GM18502 (cell line): ENCODE results near the gene STAB1.
"Not testable (repeated sequence)": the region's sequence is repeated elsewhere in the genome, so short reads cannot be mapped to it uniquely, and the experiment has no call there.

Experiments used
- ATAC-seq: cut with Tn5 transposase; IDR thresholded peaks from one replicate; pipeline ENCODE4 v1.9.1; 2021; ENCODE audit warnings: mild to moderate bottlenecking; ENCODE audit not compliant: unreplicated experiment, poor library complexity

The STAB1 gene

DNA sequence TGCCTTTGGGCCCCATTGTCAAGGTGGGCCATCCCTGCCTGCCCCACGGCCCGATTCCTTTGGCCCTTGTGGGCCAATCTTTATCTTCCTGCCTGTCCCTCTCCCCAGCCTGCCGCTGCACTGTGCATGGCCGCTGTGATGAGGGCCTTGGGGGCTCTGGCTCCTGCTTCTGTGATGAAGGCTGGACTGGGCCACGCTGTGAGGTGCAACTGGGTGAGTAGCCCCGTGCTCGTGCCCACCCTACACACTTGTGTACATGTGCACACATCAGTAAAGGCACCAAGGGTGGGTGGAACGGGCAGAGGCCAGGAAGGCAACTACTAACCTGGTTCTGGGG is 26.3 kb downstream of the STAB1 start:
- ATAC-seq, result no peak

DNA sequence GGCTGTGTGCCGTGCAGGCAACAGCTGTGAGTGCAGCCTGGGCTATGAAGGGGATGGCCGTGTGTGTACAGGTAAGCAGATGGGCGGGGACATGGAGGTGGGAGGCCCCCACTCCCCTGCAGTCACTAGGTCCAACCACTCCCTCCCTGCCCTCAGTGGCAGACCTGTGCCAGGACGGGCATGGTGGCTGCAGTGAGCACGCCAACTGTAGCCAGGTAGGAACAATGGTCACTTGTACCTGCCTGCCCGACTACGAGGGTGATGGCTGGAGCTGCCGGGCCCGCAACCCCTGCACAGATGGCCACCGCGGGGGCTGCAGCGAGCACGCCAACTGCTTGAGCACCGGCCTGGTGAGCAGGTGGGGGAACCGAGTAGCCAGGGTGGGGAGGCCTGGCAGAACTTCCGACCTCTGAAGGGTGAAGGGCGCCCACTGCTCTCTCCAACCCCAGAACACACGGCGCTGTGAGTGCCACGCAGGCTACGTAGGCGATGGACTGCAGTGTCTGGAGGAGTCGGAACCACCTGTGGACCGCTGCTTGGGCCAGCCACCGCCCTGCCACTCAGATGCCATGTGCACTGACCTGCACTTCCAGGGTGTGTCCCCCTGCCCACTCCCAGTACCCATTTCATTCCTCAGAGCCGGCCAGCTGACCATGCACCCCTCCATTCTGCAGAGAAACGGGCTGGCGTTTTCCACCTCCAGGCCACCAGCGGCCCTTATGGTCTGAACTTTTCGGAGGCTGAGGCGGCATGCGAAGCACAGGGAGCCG is 26.9 kb downstream of the STAB1 start:
- no peak for ATAC-seq

DNA sequence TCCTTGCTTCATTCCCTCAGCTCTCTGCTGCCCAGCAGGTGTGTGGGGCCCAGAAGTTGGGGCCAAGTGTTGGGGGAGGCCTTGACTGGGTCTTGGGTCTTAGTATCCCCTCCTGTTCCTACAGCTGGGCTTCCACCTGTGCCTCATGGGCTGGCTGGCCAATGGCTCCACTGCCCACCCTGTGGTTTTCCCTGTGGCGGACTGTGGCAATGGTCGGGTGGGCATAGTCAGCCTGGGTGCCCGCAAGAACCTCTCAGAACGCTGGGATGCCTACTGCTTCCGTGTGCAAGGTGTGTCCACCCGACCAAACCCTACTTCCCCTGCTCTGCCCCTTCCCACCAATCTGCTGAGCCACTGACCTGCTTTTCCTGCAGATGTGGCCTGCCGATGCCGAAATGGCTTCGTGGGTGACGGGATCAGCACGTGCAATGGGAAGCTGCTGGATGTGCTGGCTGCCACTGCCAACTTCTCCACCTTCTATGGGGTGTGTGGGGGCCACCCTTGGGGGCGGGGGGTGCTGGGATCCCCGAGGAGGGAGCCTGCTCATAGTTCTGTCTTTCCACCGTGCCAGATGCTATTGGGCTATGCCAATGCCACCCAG is 27.6 kb downstream of the STAB1 start:
- ATAC-seq, result no peak

DNA sequence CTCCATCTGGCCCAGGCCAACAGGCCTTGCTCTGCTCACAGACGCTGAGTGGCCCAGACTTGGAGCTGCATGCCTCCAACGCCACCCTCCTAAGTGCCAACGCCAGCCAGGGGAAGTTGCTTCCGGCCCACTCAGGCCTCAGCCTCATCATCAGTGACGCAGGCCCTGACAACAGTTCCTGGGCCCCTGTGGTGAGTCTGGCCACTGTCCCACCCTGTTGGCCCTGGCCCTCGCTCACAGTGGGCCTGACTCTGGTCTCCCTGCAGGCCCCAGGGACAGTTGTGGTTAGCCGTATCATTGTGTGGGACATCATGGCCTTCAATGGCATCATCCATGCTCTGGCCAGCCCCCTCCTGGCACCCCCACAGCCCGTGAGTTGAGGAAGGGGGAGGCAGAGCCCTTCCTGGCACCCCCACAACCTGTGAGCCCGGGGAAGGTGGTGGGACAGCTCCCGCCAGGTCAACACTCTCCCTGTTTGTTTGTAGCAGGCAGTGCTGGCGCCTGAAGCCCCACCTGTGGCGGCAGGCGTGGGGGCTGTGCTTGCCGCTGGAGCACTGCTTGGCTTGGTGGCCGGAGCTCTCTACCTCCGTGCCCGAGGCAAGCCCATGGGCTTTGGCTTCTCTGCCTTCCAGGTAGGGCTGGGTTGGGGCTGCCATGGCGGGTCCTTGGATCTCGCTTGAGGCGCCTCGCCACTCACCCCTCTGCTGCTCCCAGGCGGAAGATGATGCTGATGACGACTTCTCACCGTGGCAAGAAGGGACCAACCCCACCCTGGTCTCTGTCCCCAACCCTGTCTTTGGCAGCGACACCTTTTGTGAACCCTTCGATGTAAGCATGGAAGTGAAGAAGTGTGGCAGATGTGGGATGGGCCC is 28.5 kb downstream of the STAB1 start:
- no peak for ATAC-seq

DNA sequence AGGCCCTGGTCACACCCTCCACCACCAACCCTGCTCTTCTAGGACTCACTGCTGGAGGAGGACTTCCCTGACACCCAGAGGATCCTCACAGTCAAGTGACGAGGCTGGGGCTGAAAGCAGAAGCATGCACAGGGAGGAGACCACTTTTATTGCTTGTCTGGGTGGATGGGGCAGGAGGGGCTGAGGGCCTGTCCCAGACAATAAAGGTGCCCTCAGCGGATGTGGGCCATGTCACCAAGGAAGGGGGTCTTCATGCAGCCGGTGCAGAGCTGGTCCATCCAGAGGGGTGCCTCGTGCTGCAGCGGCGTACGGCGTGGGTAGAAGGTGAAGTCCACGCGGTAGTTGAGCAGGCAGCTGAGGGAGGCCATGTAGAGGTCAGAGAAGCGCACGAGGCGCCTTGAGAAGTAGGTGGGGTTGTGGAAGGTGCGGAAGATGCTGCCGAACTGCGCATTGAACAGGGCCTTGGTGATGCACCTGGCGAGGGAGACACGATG is 29.2 kb downstream of the STAB1 start:
- ATAC-seq, result no peak

DNA sequence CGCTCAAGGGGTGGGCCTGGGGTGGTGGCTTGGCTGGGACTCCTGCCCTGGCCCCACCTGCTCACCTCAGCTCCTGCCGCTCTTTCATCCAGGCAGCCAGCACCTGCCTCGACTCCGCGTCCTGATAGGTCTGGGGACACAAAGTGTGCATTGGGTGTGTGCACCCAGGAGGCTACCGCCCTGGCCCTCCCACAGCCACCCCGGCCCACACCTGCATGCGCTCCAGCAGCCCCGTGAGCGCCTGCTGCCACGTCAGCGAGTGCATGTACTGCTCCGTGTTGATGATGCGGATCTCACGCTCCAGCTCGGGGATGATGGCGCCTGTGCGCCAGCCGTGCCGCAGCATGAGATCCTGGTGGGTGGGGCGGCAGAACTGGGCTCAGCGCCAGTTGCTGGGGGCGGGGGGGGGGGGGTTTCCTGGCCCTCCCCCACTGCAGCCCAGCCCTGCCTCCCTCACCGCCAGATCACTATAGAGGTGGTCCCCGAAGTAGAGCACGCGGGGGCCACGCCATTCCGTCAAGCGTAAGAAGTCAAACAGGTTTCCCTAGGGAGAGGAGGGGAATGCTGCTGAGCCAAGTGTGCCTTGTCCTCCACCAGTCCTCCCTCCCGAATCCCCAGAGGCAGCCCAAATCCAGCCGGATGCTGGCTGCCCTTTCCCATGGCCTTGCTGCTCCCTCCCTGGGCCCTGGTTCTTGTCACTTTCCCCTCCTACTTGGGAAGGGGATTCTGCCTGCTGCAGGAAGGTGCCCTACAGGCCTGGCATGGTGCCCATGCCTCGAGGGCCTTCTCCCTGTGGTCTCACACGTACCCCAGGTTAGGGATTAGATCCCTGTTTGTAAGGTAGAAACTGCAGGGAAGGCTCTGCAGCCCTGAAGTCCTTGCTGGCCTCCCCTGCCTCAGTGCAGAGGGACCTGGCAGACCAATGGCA is 29.9 kb downstream of the STAB1 start:
- ATAC-seq, result no peak

DNA sequence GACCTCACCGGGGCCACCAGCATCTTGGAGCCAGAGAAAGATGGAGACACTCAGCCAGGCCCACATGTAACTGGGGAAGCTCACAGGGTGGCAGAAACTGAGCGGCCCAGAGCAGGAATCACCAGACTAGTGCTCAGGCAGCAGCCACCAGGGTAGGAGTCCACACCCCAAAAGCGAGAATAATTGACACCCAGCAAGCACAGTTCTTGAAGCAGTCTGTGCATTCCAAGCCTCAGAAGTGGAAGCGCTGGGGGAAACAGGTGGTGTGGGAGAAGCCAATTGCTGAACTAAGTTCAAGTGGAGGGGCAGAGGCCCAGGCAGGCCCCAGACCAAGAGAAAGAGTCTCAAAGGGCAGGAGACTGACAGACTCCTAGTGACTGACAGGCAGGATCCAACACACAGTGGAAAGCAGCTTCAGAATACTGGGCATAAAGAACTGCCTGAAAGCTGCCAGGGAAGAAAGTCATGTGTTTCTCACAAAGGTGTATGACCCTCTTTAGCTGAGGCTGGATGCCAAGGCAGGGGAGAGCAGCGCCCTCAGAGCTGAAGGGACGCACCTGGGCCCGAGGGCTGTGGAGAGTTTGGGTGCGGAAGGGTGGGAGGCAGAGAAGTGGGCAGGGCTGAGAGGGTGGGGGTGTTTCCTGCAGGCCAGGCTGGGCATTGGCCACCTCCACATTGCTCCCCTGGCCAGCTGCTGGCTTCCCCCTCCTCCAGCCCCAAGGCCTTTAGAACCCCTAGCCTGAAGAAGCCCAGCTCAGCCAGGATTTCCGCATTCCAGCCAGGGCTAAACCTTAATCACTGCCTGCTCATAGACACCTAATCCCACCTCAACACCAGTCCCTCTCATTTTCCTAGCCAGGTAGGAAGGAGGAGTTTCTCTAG is 30.8 kb downstream of the STAB1 start:
- no peak for ATAC-seq

DNA sequence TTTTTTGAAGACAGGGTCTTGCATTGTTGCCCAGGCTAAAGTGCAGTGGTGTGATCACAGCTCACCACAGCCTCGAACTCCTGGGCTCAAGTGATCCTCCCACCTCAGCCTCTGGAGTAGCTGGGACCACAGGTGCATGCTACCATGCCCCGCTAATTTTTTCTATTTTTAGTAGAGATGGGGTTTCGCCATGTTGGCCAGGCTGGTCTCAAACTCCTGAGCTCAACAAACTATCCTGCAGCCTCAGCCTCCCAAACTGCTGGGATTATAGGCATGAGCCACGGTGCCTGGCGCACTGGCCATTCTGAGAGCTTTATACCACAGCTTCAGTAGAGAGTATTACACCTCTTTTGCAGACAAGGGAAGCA is 31.5 kb downstream of the STAB1 start:
- ATAC-seq, result not testable (repeated sequence)

DNA sequence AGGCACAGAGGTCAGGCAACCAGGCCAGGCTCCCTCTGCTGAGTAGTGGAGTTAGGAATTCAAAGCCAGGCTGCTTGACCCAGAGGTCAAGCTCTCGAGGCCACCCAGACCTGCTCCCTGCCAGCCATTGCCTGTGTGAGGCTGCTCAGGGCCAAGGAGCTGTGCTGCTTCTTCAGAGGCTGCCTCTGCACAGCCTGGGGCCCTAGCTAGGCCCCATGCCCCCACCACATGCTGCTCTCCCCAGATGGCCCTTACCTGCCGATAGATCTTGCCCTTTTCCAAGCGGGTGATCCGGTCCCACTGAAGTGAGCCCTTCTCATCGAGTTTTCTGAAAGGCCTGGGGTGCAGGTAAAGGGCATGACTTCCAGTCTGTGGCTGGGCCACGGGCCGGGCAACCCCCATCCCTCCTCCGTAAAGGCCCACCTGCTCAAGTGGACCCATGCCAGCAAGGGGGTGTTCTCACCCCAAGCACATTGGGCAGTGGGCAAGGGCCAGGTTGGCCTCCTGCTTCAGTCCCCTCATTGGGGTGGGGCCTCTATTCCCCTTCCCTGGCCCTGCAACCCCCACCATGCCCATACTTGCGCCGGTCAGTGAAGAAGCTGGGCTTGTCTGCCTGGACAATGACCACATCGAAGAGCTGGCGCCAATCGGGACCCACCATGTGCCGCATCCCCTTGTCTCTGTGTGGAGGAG is 32.0 kb downstream of the STAB1 start:
- no peak for ATAC-seq

DNA sequence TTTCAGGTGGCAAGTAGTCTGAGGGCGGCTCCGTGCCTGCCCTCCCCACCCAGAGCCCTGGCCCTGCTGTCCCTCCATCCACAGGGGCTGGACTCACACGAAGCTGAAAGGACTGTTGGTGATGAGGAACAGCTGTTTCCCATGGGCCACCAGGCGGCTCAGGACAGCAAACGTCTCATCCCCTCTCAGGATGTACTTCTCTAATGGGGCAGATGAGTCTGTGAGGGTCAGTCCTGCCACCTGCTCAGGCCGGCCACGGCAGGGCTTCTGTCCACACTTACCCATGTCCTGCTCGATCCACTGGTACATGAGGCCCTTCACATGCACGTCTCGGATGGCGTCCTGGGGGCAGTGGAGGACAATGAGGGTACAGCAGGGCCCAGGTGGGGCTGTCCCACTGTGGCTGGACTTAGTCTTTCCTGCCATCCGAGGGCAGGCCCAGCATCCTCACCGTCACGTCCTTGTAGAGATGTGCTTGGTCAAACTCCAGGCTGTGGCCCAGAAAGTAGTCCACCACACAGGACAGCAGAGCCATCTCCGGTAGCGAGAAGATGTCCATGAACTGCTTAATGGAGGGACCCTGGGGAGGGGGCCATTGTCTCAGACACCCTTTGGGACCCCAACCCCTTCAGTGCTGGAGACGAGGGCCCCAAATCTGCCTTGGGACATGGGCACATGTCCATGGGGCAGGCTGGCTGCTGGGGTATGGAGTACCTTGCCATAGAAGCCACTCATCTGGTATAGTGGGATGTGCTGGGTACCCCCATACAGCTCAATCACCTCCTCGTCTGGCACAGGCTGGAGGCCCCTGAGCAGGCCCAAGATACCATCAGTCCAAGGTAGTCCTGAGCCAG is 32.8 kb downstream of the STAB1 start:
- no peak for ATAC-seq

DNA sequence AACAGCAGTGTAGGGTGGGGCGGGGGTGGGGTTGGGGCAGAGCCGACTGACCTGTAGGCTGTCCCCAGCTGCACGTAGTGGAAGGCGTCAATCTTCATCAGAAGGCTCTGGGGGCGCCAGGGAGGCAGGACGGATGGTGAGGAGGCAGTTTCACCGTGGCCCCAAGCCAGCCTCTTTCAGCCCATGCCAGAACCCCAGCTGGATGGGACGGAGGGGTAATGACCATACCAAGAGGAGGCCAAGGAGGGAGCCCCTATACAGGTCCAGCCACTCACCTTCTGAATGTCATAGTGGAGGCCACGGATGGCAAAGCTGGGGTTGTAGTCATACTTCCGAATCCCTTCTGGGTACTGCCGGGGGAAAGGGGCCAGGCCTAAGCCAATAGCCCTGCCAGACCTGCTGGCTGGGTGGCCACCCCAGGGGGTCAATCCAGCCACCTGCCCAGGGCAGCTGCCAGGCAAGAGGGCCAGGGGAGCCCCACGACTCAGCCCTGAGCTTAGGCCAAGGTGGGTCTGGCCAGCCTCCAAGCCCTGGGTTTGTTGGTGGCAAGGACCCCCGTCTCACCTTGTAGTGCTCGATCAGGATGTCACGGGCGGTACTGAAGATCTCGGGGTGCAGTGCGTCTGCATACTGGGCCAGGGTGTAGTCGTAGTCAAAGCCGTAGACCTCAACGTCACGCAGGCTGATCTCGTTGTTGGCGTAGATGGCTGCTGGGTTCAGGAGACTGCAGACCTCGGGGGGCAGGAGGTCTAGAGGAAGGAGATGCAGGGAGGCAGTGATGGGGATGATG is 33.6 kb downstream of the STAB1 start:
- ATAC-seq, result no peak

DNA sequence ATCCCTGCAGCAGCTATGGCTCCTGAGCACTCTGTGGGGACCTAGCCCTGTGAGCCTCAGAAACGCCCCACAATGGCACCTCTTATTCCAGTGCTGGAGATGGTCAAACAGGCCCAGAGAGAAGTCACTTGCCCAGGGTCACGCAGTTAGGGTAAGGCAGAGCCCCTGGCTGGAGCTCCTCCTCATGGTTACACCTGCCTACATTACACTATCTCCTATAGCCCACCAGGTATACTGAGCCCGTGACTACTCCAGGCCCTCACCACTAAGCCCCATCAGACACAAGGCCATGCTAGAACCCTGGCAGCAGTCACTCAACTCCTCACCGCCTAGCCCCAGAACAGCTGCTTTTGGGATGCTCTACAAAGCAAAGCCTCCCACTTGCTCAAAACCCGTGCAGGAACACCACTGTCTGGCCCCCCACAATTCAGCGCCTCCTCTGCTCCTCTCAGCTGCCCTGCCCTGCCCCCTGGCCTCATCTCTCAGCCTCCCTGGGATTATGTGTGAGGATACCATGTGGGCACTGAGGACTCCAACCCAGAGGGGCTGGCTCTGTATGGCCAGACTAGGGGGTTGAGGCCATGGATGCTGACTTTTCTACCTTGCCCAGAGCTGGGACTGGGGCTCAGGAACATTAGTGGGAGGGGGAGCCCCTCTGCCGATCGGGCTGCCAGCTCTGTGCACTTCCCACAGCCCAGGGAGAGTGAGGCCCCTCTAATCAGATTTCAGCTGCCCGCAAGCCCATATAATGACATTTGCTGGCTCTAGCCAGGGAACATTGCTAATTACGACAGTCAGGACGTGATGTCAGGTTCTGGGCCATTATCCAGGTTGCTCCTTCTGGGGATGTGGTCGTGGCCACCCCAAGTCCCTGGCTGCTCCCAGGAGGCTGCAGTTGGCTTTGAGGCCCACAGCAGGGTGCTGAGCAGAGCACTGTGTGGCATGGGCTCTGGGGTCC is 34.5 kb downstream of the STAB1 start:
- ATAC-seq, result no peak

DNA sequence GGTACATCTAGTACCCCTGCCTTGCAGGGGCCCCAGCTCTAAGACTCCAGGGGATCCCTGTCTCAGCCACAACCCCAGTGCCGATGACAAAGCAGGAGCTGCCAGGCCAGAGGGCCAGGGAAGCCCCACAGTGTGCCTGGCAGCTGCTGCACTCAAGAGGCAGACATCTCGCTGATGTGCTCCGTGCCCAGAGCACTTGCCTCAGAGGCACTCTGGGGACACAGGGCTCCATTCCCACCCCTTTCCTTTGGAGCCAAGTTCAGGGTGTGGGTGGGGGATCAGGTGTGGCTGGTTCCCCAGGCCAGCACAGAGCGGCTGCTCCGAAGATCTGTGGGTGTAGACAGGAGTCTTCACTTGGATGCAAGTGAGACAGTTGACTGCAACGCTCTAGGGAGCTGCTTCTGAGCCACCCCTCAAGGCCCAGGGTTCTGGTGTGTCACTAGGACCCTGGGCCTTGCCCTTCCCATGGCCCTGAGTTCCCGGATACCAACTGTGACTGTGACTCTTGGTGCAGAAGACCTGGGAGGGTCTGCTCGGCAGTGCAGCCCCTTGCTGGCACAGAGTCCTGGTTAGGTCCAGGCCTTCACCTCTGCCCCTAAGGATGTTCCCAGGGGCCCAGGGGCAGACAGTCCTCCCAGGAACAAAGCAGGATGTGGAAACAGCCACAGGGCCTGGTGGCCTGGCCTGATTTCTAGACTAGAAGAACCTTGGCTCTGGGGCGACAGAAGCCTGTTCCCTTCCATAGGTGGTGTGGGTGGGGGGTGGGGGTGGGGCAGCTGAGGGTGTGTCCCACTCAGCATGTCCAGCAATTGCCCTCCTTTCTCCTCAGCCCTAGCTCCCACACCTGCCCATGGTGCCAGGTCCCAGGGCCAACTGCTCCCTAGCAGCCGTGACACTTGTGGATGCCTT is 36.0 kb downstream of the STAB1 start:
- no peak for ATAC-seq

DNA sequence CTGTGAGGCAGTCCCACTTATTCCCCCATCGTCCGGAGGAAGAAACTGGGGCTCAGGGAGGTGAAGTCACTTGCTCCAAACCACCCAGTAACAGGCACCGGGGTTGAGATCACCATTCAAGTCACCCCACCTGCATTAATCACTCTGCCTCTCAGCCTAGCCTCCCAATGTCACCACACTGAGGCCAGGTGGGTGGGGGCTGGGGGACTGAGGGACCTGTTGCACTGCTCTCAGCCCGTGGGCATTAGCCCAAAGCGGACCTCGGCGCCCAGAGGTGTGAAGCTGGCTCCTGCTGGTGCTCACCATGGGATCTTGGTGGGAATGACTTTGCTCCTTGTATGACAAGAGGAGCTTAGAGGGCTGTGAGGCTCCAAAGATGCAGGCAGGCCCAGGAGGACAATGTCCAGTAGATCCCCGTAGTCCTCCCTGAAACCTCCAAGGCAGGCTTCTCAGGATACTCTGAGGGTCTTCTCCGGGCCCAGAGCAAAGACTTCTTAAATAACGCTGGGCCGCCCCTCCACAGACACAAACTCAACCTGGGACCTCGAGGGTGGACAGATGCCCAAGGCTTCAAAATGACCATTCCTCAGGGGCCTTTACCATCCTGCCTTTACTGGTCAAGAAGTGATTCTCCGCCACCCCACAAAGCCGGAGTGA is 36.9 kb downstream of the STAB1 start:
- ATAC-seq, result no peak

DNA sequence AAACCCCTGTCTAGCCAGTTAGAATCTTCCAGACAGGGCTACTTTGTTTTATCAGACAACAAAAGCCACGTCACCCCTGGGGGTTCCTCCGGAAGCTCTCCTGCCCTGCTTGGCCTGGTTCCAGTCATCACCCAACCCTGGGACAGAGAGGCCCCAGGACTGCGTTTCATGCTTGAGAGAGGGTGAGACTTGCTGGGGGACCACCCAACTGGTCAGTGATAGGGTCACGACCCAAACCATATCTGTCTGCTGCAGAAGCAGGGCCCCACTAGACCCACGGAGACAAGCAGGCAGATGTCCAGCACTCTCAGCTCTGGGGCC is 37.3 kb downstream of the STAB1 start:
- ATAC-seq, result no peak
